ENCODE results near the gene GNG7.
"Not testable (repeated sequence)": the region's sequence is repeated elsewhere in the genome, so short reads cannot be mapped to it uniquely, and the experiment has no call there.

GNG7 gene

DNA sequence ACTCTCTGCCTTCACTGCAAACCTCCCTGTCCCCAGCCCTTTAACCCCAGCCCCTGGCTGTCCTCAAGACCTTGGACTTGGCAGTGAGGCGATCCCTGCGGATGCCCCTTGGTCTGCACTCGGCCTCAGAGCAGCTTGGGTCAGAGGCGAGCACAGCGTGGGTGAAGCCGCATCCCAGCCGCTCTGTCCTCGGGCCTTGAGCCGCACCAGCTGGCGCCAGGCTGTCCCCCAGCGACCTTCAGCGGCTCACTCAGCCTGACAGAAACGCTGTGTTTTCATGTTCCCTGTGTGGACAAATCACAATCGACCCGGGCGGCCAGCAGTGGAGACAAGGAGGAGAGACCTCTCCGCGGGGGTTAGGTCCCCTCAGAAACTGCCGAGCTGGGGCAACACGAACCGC is 52.0 kb downstream of the GNG7 start:
- H3K4me3 ChIP-seq = no peak overlapping the region
- no peak for DNase-seq (ENCODE audit: low read depth, low spot score)

DNA sequence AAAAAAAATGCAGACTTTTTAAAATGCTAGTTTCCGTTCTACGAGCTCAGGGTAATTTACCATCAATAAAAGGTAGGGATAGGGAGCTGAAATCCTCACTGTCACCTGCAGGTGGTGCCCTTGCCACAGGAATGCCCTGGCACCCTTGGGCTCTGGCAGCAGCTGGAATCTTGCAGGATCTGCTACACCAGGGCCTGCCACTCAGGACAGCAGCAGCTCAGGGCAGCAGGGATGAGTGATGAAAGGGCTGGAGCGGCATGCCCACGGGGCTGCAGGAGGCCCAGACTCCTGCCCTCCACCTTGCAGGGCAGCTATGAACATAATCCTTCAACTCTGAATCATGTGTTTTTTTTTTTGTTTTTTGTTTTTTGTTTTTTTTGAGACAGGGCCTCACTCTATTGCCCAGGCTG is 54.0 kb downstream of the GNG7 start:
- no peak for TF ChIP-seq EZH2 (IDR thresholded peaks at IDR 0.05)
- TF ChIP-seq POLR2AphosphoS5 (IDR thresholded peaks at IDR 0.05; ENCODE audit: borderline replicate concordance, low read depth, low read length) = no peak
- TF ChIP-seq FOXP2 (optimal IDR thresholded peaks at IDR 0.05; ENCODE audit: control extremely low read depth, extremely low read length, insufficient read depth) = no peak
- H3K9me3 ChIP-seq (ENCODE audit: low read depth, low read length) = no peaks in the 10 kb centered on the region
- no peak overlapping the region for H3K9ac ChIP-seq (ENCODE audit: insufficient read length)
- no peak overlapping the region for H3K27ac ChIP-seq
- DNase-seq (ENCODE audit: low read depth, low spot score) = peak; percentile 37
- H3K4me3 ChIP-seq = no peak overlapping the region
- no peaks in the 10 kb centered on the region for H3K36me3 ChIP-seq (ENCODE audit: insufficient read depth, low read length)

More for the DNA sequence above, 52.0 kb downstream of the GNG7 start:
- H3K9ac ChIP-seq (ENCODE audit: insufficient read length) = no peak overlapping the region
- H3K27ac ChIP-seq = no peak overlapping the region
- H3K9me3 ChIP-seq (ENCODE audit: low read depth, low read length) = no peaks in the 10 kb centered on the region
- TF ChIP-seq POLR2AphosphoS5 (IDR thresholded peaks at IDR 0.05; ENCODE audit: borderline replicate concordance, low read depth, low read length) = no peak
- no peak for TF ChIP-seq FOXP2 (optimal IDR thresholded peaks at IDR 0.05; ENCODE audit: control extremely low read depth, extremely low read length, insufficient read depth)
- no peak for TF ChIP-seq EZH2 (IDR thresholded peaks at IDR 0.05)
- H3K36me3 ChIP-seq (ENCODE audit: insufficient read depth, low read length) = no peaks in the 10 kb centered on the region

- Histone ChIP-seq H3K36me3 (ENCODE audit: insufficient read depth, low read length) (no peaks in the 10 kb centered on the region), H3K9me3 (ENCODE audit: low read depth, low read length) (no peaks in the 10 kb centered on the region), H3K4me3 (no peak overlapping the region), H3K9ac (ENCODE audit: insufficient read length) (no peak overlapping the region), H3K27ac (no peak overlapping the region)
- no peak for TF ChIP-seq EZH2 (IDR thresholded peaks at IDR 0.05)
- TF ChIP-seq POLR2AphosphoS5 (IDR thresholded peaks at IDR 0.05; ENCODE audit: borderline replicate concordance, low read depth, low read length) = no peak
- TF ChIP-seq FOXP2 (optimal IDR thresholded peaks at IDR 0.05; ENCODE audit: control extremely low read depth, extremely low read length, insufficient read depth) = no peak
- no peak for DNase-seq (ENCODE audit: low read depth, low spot score)
Observed at GRCh38 chr19:2648099-2648498, 54.4 kb downstream of the GNG7 start.

GRCh38 chr19:2646866-2647535 is 55.5 kb downstream of the GNG7 start:
- H3K36me3 ChIP-seq (ENCODE audit: insufficient read depth, low read length) = no peaks in the 10 kb centered on the region
- DNase-seq (ENCODE audit: low read depth, low spot score) = no peak
- no peak overlapping the region for H3K27ac ChIP-seq
- no peak overlapping the region for H3K9ac ChIP-seq (ENCODE audit: insufficient read length)
- H3K9me3 ChIP-seq (ENCODE audit: low read depth, low read length) = no peaks in the 10 kb centered on the region
- TF ChIP-seq EZH2 (IDR thresholded peaks at IDR 0.05) = no peak
- TF ChIP-seq FOXP2 (optimal IDR thresholded peaks at IDR 0.05; ENCODE audit: control extremely low read depth, extremely low read length, insufficient read depth) = no peak
- no peak for TF ChIP-seq POLR2AphosphoS5 (IDR thresholded peaks at IDR 0.05; ENCODE audit: borderline replicate concordance, low read depth, low read length)
- H3K4me3 ChIP-seq = no peak overlapping the region

DNA sequence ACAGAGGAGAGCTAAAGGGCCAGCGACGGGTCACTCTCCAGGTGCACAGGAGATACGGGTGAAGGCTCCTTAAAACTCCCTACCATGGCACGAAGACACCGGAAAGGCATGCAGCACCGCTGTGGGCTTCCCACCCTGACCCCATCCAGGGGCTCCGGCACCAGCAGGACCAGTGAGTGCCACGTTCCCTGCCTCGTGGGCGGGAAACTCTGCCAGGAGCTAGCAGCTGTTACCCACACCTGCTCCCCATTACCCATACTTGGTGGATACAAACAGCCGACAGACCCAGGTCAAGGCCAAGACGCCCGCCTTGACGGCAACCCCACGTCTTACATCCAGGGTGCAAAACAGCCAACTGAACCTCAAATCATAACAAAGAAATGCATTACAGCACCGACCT is 56.7 kb downstream of the GNG7 start:
- Histone ChIP-seq H3K9me3 (ENCODE audit: low read depth, low read length) (no peaks in the 10 kb centered on the region), H3K27ac (no peak overlapping the region), H3K9ac (ENCODE audit: insufficient read length) (no peak overlapping the region), H3K36me3 (ENCODE audit: insufficient read depth, low read length) (no peaks in the 10 kb centered on the region), H3K4me3 (no peak overlapping the region)
- no peak for DNase-seq (ENCODE audit: low read depth, low spot score)
- no peak for TF ChIP-seq POLR2AphosphoS5 (IDR thresholded peaks at IDR 0.05; ENCODE audit: borderline replicate concordance, low read depth, low read length)
- TF ChIP-seq EZH2 (IDR thresholded peaks at IDR 0.05) = no peak
- no peak for TF ChIP-seq FOXP2 (optimal IDR thresholded peaks at IDR 0.05; ENCODE audit: control extremely low read depth, extremely low read length, insufficient read depth)

GRCh38 chr19:2643123-2643737 is 59.3 kb downstream of the GNG7 start:
- DNase-seq (ENCODE audit: low read depth, low spot score); H3K9me3 ChIP-seq (ENCODE audit: low read depth, low read length); H3K36me3 ChIP-seq (ENCODE audit: insufficient read depth, low read length); H3K27ac ChIP-seq; H3K4me3 ChIP-seq; H3K9ac ChIP-seq (ENCODE audit: insufficient read length): not testable (repeated sequence)

DNA sequence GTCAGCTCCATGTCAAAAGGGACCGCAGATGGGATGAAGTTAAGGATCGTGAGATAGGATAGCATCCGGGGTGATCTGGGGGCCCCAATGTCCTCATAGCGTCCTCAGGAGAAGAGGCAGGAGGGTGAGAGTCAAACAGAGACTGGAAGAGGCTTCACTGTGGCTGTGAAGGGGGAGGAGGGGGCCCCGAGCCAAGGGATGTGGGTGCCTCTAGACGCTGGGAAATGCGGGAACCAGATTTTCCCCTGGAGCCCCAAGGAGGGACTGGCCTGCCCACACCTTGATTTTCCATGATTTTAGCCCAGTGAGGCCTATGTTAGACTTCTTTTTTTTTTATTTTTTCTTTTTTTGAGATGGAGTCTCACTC is 61.2 kb downstream of the GNG7 start:
- no peak for DNase-seq (ENCODE audit: low read depth, low spot score)
- H3K36me3 ChIP-seq (ENCODE audit: insufficient read depth, low read length) = no peaks in the 10 kb centered on the region
- H3K9ac ChIP-seq (ENCODE audit: insufficient read length) = no peak overlapping the region
- H3K27ac ChIP-seq = no peak overlapping the region
- no peaks in the 10 kb centered on the region for H3K9me3 ChIP-seq (ENCODE audit: low read depth, low read length)
- H3K4me3 ChIP-seq = no peak overlapping the region
- no peak for TF ChIP-seq FOXP2 (optimal IDR thresholded peaks at IDR 0.05; ENCODE audit: control extremely low read depth, extremely low read length, insufficient read depth)
- no peak for TF ChIP-seq POLR2AphosphoS5 (IDR thresholded peaks at IDR 0.05; ENCODE audit: borderline replicate concordance, low read depth, low read length)
- no peak for TF ChIP-seq EZH2 (IDR thresholded peaks at IDR 0.05)

DNA sequence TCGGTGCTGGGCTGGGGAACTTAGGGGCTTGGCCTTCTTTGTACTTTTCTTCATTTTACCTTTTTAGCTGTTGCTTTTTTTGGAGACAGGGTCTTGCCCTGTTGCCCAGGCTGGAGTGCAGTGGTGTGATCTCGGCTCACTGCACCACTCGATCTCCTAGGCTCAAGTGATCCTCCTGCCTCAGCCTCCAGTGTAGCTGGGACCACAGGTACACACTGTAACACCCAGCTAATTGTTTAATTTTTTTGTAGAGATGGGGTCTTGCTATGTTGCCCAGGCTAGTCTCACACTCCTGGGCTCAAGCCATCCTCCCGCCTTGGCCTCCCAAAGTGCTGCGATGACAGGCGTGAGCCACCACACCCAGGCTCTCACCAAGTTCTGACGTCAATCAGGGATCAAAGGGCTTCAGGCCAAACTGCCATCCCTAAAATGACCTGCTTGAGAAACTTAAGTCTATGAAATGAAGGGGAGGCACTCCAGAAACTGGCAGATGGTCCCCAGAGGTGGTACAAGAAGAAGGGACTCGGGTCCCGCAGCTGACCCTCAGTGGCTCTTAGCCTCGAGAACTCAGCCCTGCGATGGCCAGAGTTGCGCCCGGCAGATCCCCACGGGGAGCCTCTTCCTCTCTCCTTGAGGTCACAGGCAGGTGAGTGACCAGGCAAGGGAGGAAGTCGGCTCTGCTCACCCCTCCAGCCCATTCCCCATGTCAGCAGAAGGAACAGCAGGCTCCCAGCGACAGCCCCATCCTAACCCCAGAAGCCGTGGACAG is 61.7 kb downstream of the GNG7 start:
- Histone ChIP-seq H3K9ac (ENCODE audit: insufficient read length) (no peak overlapping the region), H3K9me3 (ENCODE audit: low read depth, low read length) (no peaks in the 10 kb centered on the region), H3K36me3 (ENCODE audit: insufficient read depth, low read length) (no peaks in the 10 kb centered on the region), H3K27ac (no peak overlapping the region), H3K4me3 (no peak overlapping the region)
- no peak for DNase-seq (ENCODE audit: low read depth, low spot score)
- no peak for TF ChIP-seq FOXP2 (optimal IDR thresholded peaks at IDR 0.05; ENCODE audit: control extremely low read depth, extremely low read length, insufficient read depth)
- no peak for TF ChIP-seq EZH2 (IDR thresholded peaks at IDR 0.05)
- no peak for TF ChIP-seq POLR2AphosphoS5 (IDR thresholded peaks at IDR 0.05; ENCODE audit: borderline replicate concordance, low read depth, low read length)
